IMR-90 (cell line): Measurements from ENCODE around the gene PRLR. TPM values are rescaled to one million over a fixed set of nuclear protein-coding genes. Genes with fewer than 3 reads are reported as not detected.

Source experiments
- ATAC-seq: fragments of 200-7000 bp; cut with Tn5 transposase; 2 replicates; pipeline ENCODE4 v1.9.1; 2020; ENCODE audit warnings: low read depth, mild to moderate bottlenecking, moderate library complexity
- BruUV-seq: library from RNA; stranded (reverse); fragments of 400-500 nt; replicated peaks from 2 replicates; lab custom pipeline; 2021; lab: Mats Ljungman, UMichigan
- CTCF ChIA-PET: fragments of 300-600 bp; formaldehyde crosslinking; extraction: SDS; loops from one replicate; lab custom pipeline; 2021; ENCODE audit warnings: antibody characterized with exemption; lab: Yijun Ruan, JAX
- POLR2A ChIA-PET: fragments of 300-600 bp; sonication (Branson Sonifier 250); formaldehyde crosslinking; loops from one replicate; lab custom pipeline; 2022; ENCODE audit warnings: antibody characterized with exemption; ENCODE audit not compliant: unreplicated experiment; lab: Charles Lee
- DNase-seq: peaks from one replicate; pipeline ENCODE4 v3.0.0; 2013
- H2AFZ ChIP-seq: replicated peaks from 2 replicates; pipeline ENCODE3; 2013; ENCODE audit warnings: low read length, mild to moderate bottlenecking; ENCODE audit not compliant: poor library complexity
- H2AK5ac ChIP-seq: 2 replicates; pipeline ENCODE4 v1.6.1; 2013; ENCODE audit warnings: low read depth, low read length, inconsistent platforms
- H2AK9ac ChIP-seq: replicated peaks from 2 replicates; pipeline ENCODE3; 2013; ENCODE audit warnings: mild to moderate bottlenecking, low read depth, low read length, moderate library complexity; ENCODE audit not compliant: poor library complexity
- H2BK120ac ChIP-seq: 2 replicates; pipeline ENCODE4 v1.6.1; 2013; ENCODE audit warnings: low read depth, low read length, inconsistent platforms
- H2BK15ac ChIP-seq: 3 replicates; pipeline ENCODE4 v1.6.1; 2013; ENCODE audit warnings: low read depth, low read length, inconsistent platforms
- H2BK20ac ChIP-seq: 2 replicates; pipeline ENCODE4 v1.6.1; 2013; ENCODE audit warnings: low read depth, mild to moderate bottlenecking, inconsistent platforms, low read length, moderate library complexity
- H2BK5ac ChIP-seq: 2 replicates; pipeline ENCODE4 v1.6.1; 2013; ENCODE audit warnings: mild to moderate bottlenecking, low read depth, low read length, inconsistent platforms; ENCODE audit not compliant: poor library complexity, severe bottlenecking
- H3K14ac ChIP-seq: replicated peaks from 2 replicates; pipeline ENCODE4 v1.6.1; 2013; ENCODE audit warnings: low read depth, low read length, inconsistent platforms
- H3K18ac ChIP-seq: 2 replicates; pipeline ENCODE4 v1.6.1; 2013; ENCODE audit warnings: low read depth, low read length, control low read depth
- H3K23ac ChIP-seq: 2 replicates; pipeline ENCODE4 v1.6.1; 2013; ENCODE audit warnings: low read depth, low read length, inconsistent platforms
- H3K27ac ChIP-seq: 2 replicates; pipeline ENCODE4 v1.5.1; 2013; ENCODE audit warnings: mild to moderate bottlenecking, control low read depth, low read length; ENCODE audit not compliant: insufficient read depth
- H3K27me3 ChIP-seq: 2 replicates; pipeline ENCODE4 v1.6.1; 2013; ENCODE audit warnings: low read length; ENCODE audit not compliant: control insufficient read depth, insufficient read depth
- H3K36me3 ChIP-seq: 2 replicates; pipeline ENCODE4 v1.6.1; 2013; ENCODE audit warnings: low read length, mixed read lengths; ENCODE audit not compliant: control insufficient read depth, insufficient read depth
- H3K4ac ChIP-seq: 2 replicates; pipeline ENCODE4 v1.6.1; 2013; ENCODE audit warnings: low read depth, low read length, inconsistent platforms
- H3K4me1 ChIP-seq: 2 replicates; pipeline ENCODE4 v1.6.1; 2013; ENCODE audit warnings: low read length, mixed read lengths; ENCODE audit not compliant: control insufficient read depth, insufficient read depth
- H3K4me2 ChIP-seq: 2 replicates; pipeline ENCODE4 v1.6.1; 2013; ENCODE audit warnings: low read depth, mild to moderate bottlenecking, control low read depth, low read length, moderate library complexity
- H3K4me3 ChIP-seq: 2 replicates; pipeline ENCODE4 v1.5.1; 2013; ENCODE audit warnings: low read depth, mild to moderate bottlenecking, control low read depth, low read length, moderate library complexity; ENCODE audit not compliant: insufficient read depth
- H3K56ac ChIP-seq: 2 replicates; pipeline ENCODE4 v1.6.1; 2013; ENCODE audit warnings: low read length, inconsistent platforms; ENCODE audit not compliant: insufficient read depth; ENCODE audit errors: extremely low read depth
- H3K79me1 ChIP-seq, 2 experiments: 2 replicates each; pipeline ENCODE4 v1.6.1; 2013; ENCODE audit warnings: low read length in 2 of 2, inconsistent platforms in 1 of 2, low read depth in 1 of 2
- H3K9ac ChIP-seq: 2 replicates; pipeline ENCODE4 v1.6.1; 2013; ENCODE audit warnings: low read depth, low read length, control low read depth
- H3K9me1 ChIP-seq: 2 replicates; pipeline ENCODE4 v1.6.1; 2013; ENCODE audit warnings: low read length, inconsistent platforms; ENCODE audit not compliant: insufficient read depth
- H3K9me3 ChIP-seq: 2 replicates; pipeline ENCODE4 v1.6.1; 2013; ENCODE audit warnings: low read length; ENCODE audit not compliant: control insufficient read depth, insufficient read depth
- H4K20me1 ChIP-seq: 2 replicates; pipeline ENCODE4 v1.6.1; 2013; ENCODE audit warnings: low read length, inconsistent platforms; ENCODE audit not compliant: insufficient read depth
- H4K5ac ChIP-seq: 2 replicates; pipeline ENCODE4 v1.6.1; 2013; ENCODE audit warnings: mild to moderate bottlenecking, low read depth, low read length, control low read depth
- H4K8ac ChIP-seq, 2 experiments: 2 replicates each; pipeline ENCODE4 v1.6.1; 2013; ENCODE audit warnings: low read depth in 2 of 2, low read length in 2 of 2, control low read depth in 1 of 2, inconsistent platforms in 1 of 2
- H4K91ac ChIP-seq: 2 replicates; pipeline ENCODE4 v1.6.1; 2013; ENCODE audit warnings: low read depth, low read length, inconsistent platforms; ENCODE audit not compliant: insufficient read depth
- BHLHE40 ChIP-seq: fragments of 150-350 bp; IDR thresholded peaks from 2 replicates; pipeline ENCODE4 v1.6.1; 2016; ENCODE audit warnings: mild to moderate bottlenecking, low read depth, low read length
- CEBPB ChIP-seq: IDR thresholded peaks from 2 replicates; pipeline ENCODE4 v1.6.1; 2012; ENCODE audit warnings: low read depth, low read length, improper control_type of control experiment
- CHD1 ChIP-seq: IDR thresholded peaks from 2 replicates; pipeline ENCODE4 v1.6.1; 2012; ENCODE audit warnings: low read depth, low read length, improper control_type of control experiment
- FOS ChIP-seq: fragments of 150-350 bp; IDR thresholded peaks from 2 replicates; pipeline ENCODE4 v1.6.1; 2016; ENCODE audit warnings: low read depth, low read length
- MAFK ChIP-seq: IDR thresholded peaks from 2 replicates; pipeline ENCODE4 v1.6.1; 2012; ENCODE audit warnings: low read depth, low read length, improper control_type of control experiment
- MAZ ChIP-seq: IDR thresholded peaks from 2 replicates; pipeline ENCODE4 v1.6.1; 2012; ENCODE audit warnings: low read depth, mild to moderate bottlenecking, low read length, improper control_type of control experiment, moderate library complexity, borderline replicate concordance
- MXI1 ChIP-seq: IDR thresholded peaks from 2 replicates; pipeline ENCODE4 v1.6.1; 2012; ENCODE audit warnings: low read depth, mild to moderate bottlenecking, low read length, moderate library complexity, borderline replicate concordance
- NFE2L2 ChIP-seq: fragments of 150-350 bp; IDR thresholded peaks from 2 replicates; pipeline ENCODE4 v1.6.1; 2016; ENCODE audit warnings: low read depth, mild to moderate bottlenecking, low read length
- POLR2A ChIP-seq: IDR thresholded peaks from 2 replicates; pipeline ENCODE4 v1.6.1; 2012; ENCODE audit warnings: mild to moderate bottlenecking, low read depth, low read length
- RAD21 ChIP-seq: IDR thresholded peaks from 2 replicates; pipeline ENCODE4 v1.6.1; 2012; ENCODE audit warnings: low read length, improper control_type of control experiment
- RCOR1 ChIP-seq: IDR thresholded peaks from 2 replicates; pipeline ENCODE4 v1.6.1; 2012; ENCODE audit warnings: mild to moderate bottlenecking, low read length, improper control_type of control experiment; ENCODE audit not compliant: insufficient replicate concordance
- RFX5 ChIP-seq: IDR thresholded peaks from 2 replicates; pipeline ENCODE4 v1.8.0; 2012; ENCODE audit warnings: low read depth, mild to moderate bottlenecking, low read length, moderate library complexity
- SMC3 ChIP-seq: fragments of 150-350 bp; IDR thresholded peaks from 2 replicates; pipeline ENCODE4 v1.6.1; 2016; ENCODE audit warnings: low read depth, mild to moderate bottlenecking, antibody characterized with exemption, low read length, moderate library complexity
- WGBS, 2 experiments: methylation state at CpG; one replicate each; pipeline versions ENCODE4 v1.1.5 to v1.1.7; 2013; ENCODE audit warnings: missing lambda C conversion rate in 2 of 2; ENCODE audit not compliant: insufficient read length in 1 of 2; ENCODE audit errors: extremely low coverage in 2 of 2; 5-methylcytosine and 5-hydroxymethylcytosine counted together
- dilution Hi-C: fragments of 300-500 bp; cut with HindIII; formaldehyde crosslinking; loops from one replicate; pipeline ENCODE4 v1.14.3; 2018; ENCODE audit warnings: low sequenced_read_pairs; ENCODE audit not compliant: unreplicated experiment
- in situ Hi-C: fragments of 300-500 bp; cut with MboI; formaldehyde crosslinking; loops from 3 replicates; pipeline ENCODE4 v1.14.3; 2019; ENCODE audit warnings: low sequenced_read_pairs, inconsistent platforms, mixed read lengths
- intact Hi-C: fragments of 100-400 bp; cut with micrococcal nuclease; formaldehyde crosslinking; loops from 2 replicates; pipeline ENCODE4 v1.10.0; 2022
- polyA plus RNA-seq, 3 experiments: library from polyadenylated mRNA; depleted of rRNA; stranded (reverse); fragments of >200 nt; gene quantifications; 2 replicates each; pipeline ENCODE4 v1.2.3, GENCODE V29; 2012; ENCODE audit warnings: low replicate concordance in 1 of 3
- total RNA-seq: library from RNA; depleted of rRNA; stranded (reverse); fragments of >200 nt; gene quantifications from 2 replicates; pipeline ENCODE4 v1.2.3, GENCODE V29; 2012
- TF ChIP-seq, protein P1 (sequence below): conservative IDR thresholded peaks from 2 replicates; pipeline ENCODE4 v1.5.1; 2012; ENCODE audit warnings: mild to moderate bottlenecking, low read depth, low read length, improper control_type of control experiment
- TF ChIP-seq, protein P2 (sequence below): fragments of 150-350 bp; IDR thresholded peaks from 2 replicates; pipeline ENCODE4 v1.6.1; 2017; ENCODE audit warnings: mild to moderate bottlenecking, antibody characterized with exemption, low read length, low read depth
- TF ChIP-seq, protein P3 (sequence below): fragments of 150-350 bp; IDR thresholded peaks from 2 replicates; pipeline ENCODE4 v1.6.1; 2016; ENCODE audit warnings: low read depth, mild to moderate bottlenecking, low read length, moderate library complexity, borderline replicate concordance

The PRLR gene
- total and polyA plus RNA-seq, 2 of the 4 experiments (the other 2 are of a cell fraction): 0.24 to 0.54 TPM

DNA sequence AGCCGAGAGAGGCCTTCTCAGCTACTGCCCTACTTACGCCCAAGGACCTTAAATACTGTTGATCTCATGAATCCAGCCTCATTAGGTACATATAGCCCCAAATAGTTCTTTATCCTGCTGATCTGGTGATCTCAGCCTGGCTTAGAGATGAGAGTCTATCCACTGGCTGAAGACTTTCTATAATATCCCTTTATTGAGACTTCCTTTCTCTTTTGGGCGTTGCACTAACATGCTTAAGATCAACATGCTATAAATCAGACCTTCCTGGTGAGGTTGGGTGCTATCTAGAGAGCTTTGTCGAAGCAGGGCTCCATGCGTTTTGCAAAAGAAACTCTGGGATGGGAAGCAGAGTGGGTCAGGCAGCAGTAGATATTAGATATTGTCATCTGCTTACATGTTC, 138.6 kb downstream of the PRLR start:
- Histone ChIP-seq H3K18ac (no peak overlapping the region), H3K9me3 (no peaks in the 10 kb centered on the region), H3K4me2 (no peak overlapping the region), H3K27ac (no peak overlapping the region), H2BK5ac (no peak overlapping the region), H4K91ac (no peak overlapping the region), H3K23ac (no peak overlapping the region), H2AK9ac (no peak overlapping the region), H2BK20ac (no peak overlapping the region), H3K4me3 (no peak overlapping the region), H3K9ac (no peak overlapping the region), H4K5ac (no peak overlapping the region), H3K27me3 (0 out of 2 replicates have a peak, but pooled peaks cover under 1% of the 10 kb centered on the region), H4K8ac (no peak overlapping the region), H3K36me3 (no peaks in the 10 kb centered on the region), H4K20me1 (no peaks in the 10 kb centered on the region), H3K4ac (no peak overlapping the region), H2BK15ac (no peak overlapping the region), H3K9me1 (no peaks in the 10 kb centered on the region; the same call in 1 of the 2 replicates), H2BK120ac (no peak overlapping the region), H2AK5ac (no peak overlapping the region), H3K14ac (no peak overlapping the region), H3K4me1 (peaks cover 4% of the 10 kb centered on the region; the same call in 1 of the 2 replicates), H2AFZ (no peak overlapping the region), H3K79me1 (no peaks in the 10 kb centered on the region), H3K56ac (no peak overlapping the region)
- DNase-seq (no peak), ATAC-seq (no peak)
- intact Hi-C loops: no loop called here
- in situ Hi-C loops: loop anchor here (5.0 to 25.0 kb wide), 3 partner anchors 91 to 831 kb away; partner anchors contain the start of gene SPEF2
- BruUV-seq: no TSS peak
- ChIA-PET POLR2A (no interaction called here), CTCF (interaction anchor here (0.7 to 1.2 kb wide), 2 partner anchors 66 to 114 kb away, joined by 3 read pairs; no protein-coding TSS in a partner anchor)
- dilution Hi-C loops: no loop called here
- no peak for TF ChIP-seq NFE2L2
- TF ChIP-seq RAD21: no peak
- TF ChIP-seq FOS: no peak
- TF ChIP-seq RCOR1: no peak
- TF ChIP-seq, protein P1, sequence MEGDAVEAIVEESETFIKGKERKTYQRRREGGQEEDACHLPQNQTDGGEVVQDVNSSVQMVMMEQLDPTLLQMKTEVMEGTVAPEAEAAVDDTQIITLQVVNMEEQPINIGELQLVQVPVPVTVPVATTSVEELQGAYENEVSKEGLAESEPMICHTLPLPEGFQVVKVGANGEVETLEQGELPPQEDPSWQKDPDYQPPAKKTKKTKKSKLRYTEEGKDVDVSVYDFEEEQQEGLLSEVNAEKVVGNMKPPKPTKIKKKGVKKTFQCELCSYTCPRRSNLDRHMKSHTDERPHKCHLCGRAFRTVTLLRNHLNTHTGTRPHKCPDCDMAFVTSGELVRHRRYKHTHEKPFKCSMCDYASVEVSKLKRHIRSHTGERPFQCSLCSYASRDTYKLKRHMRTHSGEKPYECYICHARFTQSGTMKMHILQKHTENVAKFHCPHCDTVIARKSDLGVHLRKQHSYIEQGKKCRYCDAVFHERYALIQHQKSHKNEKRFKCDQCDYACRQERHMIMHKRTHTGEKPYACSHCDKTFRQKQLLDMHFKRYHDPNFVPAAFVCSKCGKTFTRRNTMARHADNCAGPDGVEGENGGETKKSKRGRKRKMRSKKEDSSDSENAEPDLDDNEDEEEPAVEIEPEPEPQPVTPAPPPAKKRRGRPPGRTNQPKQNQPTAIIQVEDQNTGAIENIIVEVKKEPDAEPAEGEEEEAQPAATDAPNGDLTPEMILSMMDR: no peak
- no peak for TF ChIP-seq CHD1
- TF ChIP-seq, protein P2, sequence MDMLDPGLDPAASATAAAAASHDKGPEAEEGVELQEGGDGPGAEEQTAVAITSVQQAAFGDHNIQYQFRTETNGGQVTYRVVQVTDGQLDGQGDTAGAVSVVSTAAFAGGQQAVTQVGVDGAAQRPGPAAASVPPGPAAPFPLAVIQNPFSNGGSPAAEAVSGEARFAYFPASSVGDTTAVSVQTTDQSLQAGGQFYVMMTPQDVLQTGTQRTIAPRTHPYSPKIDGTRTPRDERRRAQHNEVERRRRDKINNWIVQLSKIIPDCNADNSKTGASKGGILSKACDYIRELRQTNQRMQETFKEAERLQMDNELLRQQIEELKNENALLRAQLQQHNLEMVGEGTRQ: no peak
- no peak for TF ChIP-seq RFX5
- TF ChIP-seq BHLHE40: no peak
- no peak for TF ChIP-seq MAZ
- no peak for TF ChIP-seq SMC3
- TF ChIP-seq, protein P3, sequence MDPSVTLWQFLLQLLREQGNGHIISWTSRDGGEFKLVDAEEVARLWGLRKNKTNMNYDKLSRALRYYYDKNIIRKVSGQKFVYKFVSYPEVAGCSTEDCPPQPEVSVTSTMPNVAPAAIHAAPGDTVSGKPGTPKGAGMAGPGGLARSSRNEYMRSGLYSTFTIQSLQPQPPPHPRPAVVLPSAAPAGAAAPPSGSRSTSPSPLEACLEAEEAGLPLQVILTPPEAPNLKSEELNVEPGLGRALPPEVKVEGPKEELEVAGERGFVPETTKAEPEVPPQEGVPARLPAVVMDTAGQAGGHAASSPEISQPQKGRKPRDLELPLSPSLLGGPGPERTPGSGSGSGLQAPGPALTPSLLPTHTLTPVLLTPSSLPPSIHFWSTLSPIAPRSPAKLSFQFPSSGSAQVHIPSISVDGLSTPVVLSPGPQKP: no peak
- no peak for TF ChIP-seq MXI1
- no peak for TF ChIP-seq CEBPB
- TF ChIP-seq MAFK: no peak
- no peak for TF ChIP-seq POLR2A
- WGBS, 2 experiments: no CpG with 5 or more reads among the region's 5 CpGs
